Measurements from ENCODE around the gene SPTBN5. TPM values are rescaled to one million over a fixed set of nuclear protein-coding genes. Genes with fewer than 3 reads are reported as not detected.

Gene SPTBN5
- total and polyA plus RNA-seq, 10 of the 15 experiments (the other 5 are each of a cell fraction or from before 2014, with no cell fraction given): under 0.01 to 0.18 (median 0.04) TPM; not detected in 4

- in situ Hi-C loops (cut with MboI): no loop called here
- FAIRE-seq (no peak), ATAC-seq (no peak), DNase-seq (ENCODE audit: low read depth, low spot score) (no peak)
- Histone ChIP-seq H3K36me3 (ENCODE audit: control insufficient read depth in 2 of 2, insufficient read depth in 2 of 2, low read length in 1 of 2) (no peaks in the 10 kb centered on the region), H3K4me2 (ENCODE audit: control insufficient read depth, insufficient read depth) (no peak overlapping the region), H3K4me3 (no peak overlapping the region), H2AFZ (ENCODE audit: control insufficient read depth, low read depth, low read length) (no peak overlapping the region), H3K9ac (ENCODE audit: control insufficient read depth, insufficient read depth, low read length) (no peak overlapping the region), H3K27me3 (replicated peaks in 1 of 2; ENCODE audit: control insufficient read depth in 2 of 2, insufficient read depth in 2 of 2, low read length in 1 of 2) (no peaks in the 10 kb centered on the region; a peak in 1 of 4 replicates), H4K20me1 (ENCODE audit: control insufficient read depth, insufficient read depth) (no peaks in the 10 kb centered on the region), H3K27ac (ENCODE audit: control insufficient read depth, insufficient read depth) (no peak overlapping the region), H3K9me3 (replicated peaks; ENCODE audit: control insufficient read depth, insufficient read depth, low read length) (no peaks in the 10 kb centered on the region), H3K4me1 (ENCODE audit: control insufficient read depth, insufficient read depth, low read length) (no peaks in the 10 kb centered on the region), H3K79me2 (ENCODE audit: control insufficient read depth, insufficient read depth, low read length) (no peaks in the 10 kb centered on the region)
- POLR2A ChIA-PET: no interaction called here
- CTCF ChIA-PET: interaction anchor here (1.8 kb wide), 1 partner anchor 88 kb away, joined by 6 read pairs; the partner anchor contains the start of gene MAPKBP1
- SMC1A ChIA-PET (ENCODE audit: uncharacterized antibody, unreplicated experiment): no interaction called here
- BruUV-seq (replicated peaks): no TSS peak
- RAD21 ChIA-PET (ENCODE audit: unreplicated experiment): interaction anchor here (1.1 kb wide), 1 partner anchor 88 kb away, joined by 4 read pairs; no protein-coding TSS in a partner anchor
- intact Hi-C loops (cut with micrococcal nuclease; ENCODE audit: unreplicated experiment): no loop called here
- 47% methylated on average over 17 of the region's 18 CpGs for WGBS (ENCODE audit: insufficient coverage, insufficient replicate concordance, low lambda C conversion rate, missing lambda C conversion rate)
- TF ChIP-seq TARDBP (IDR thresholded peaks at IDR 0.05; ENCODE audit: borderline replicate concordance) (no peak), NBN (IDR thresholded peaks at IDR 0.05) (no peak), NR2C2 (IDR thresholded peaks at IDR 0.05; ENCODE audit: borderline replicate concordance, control insufficient read depth, insufficient read length, low read depth) (no peak), ZNF384 (IDR thresholded peaks at IDR 0.05; ENCODE audit: borderline replicate concordance, low read depth, low read length) (no peak), MLLT1 (IDR thresholded peaks at IDR 0.05) (no peak), EZH2 (IDR thresholded peaks at IDR 0.05; ENCODE audit: borderline replicate concordance, control insufficient read depth, low read depth, low read length) (no peak), HCFC1 (IDR thresholded peaks at IDR 0.05; ENCODE audit: low read length) (no peak), ZBTB33 (IDR thresholded peaks at IDR 0.05) (no peak), CHD4 (IDR thresholded peaks at IDR 0.05) (no peak), RFX5 (IDR thresholded peaks at IDR 0.05; ENCODE audit: low read depth, low read length) (no peak), CBFB (IDR thresholded peaks at IDR 0.05; ENCODE audit: low read depth) (no peak), ZNF24 (IDR thresholded peaks at IDR 0.05) (no peak), TAF1 (IDR thresholded peaks at IDR 0.05; ENCODE audit: borderline replicate concordance, low read depth, low read length) (no peak), SUPT20H (IDR thresholded peaks at IDR 0.05; ENCODE audit: borderline replicate concordance, control insufficient read depth, low read depth, low read length) (no peak), CTCF (IDR thresholded peaks at IDR 0.05 in 2 of 3, conservative IDR thresholded peaks at IDR 0.05 in 1 of 3; ENCODE audit: control insufficient read depth in 2 of 3, extremely low read depth in 1 of 3, insufficient read depth in 1 of 3, low read depth in 3 of 3, low read length in 3 of 3) (no peak), HDGF (IDR thresholded peaks at IDR 0.05) (no peak), NKRF (conservative IDR thresholded peaks at IDR 0.05) (no peak), ZNF274 (IDR thresholded peaks at IDR 0.05; ENCODE audit: insufficient read depth, insufficient read length) (no peak), YY1 (IDR thresholded peaks at IDR 0.05; ENCODE audit: low read depth, low read length) (no peak)
These were observed 32.0 kb downstream of the SPTBN5 start for GRCh38 chr15:41861736-41862356.

All from GM12878 (cell line).